Neuron (in vitro differentiated cells): ENCODE results near the gene TACR2.

ENCODE experiments used
- H2AFZ ChIP-seq: one replicate; pipeline ENCODE4 v1.6.1; 2013; ENCODE audit warnings: low read depth, mild to moderate bottlenecking, inconsistent platforms, low read length, moderate library complexity
- H3K27me3 ChIP-seq: one replicate; pipeline ENCODE4 v1.6.1; 2013; ENCODE audit warnings: low read length; ENCODE audit not compliant: insufficient read depth
- H3K36me3 ChIP-seq: one replicate; pipeline ENCODE4 v1.6.1; 2013; ENCODE audit warnings: low read length; ENCODE audit not compliant: insufficient read depth
- H3K4me1 ChIP-seq: one replicate; pipeline ENCODE4 v1.6.1; 2013; ENCODE audit warnings: low read length; ENCODE audit not compliant: insufficient read depth
- H3K4me3 ChIP-seq: 2 replicates; pipeline ENCODE4 v1.5.1; 2013; ENCODE audit warnings: mild to moderate bottlenecking, low read length, moderate library complexity
- H3K9me3 ChIP-seq: one replicate; pipeline ENCODE4 v1.6.1; 2013; ENCODE audit warnings: low read length

The TACR2 gene

DNA sequence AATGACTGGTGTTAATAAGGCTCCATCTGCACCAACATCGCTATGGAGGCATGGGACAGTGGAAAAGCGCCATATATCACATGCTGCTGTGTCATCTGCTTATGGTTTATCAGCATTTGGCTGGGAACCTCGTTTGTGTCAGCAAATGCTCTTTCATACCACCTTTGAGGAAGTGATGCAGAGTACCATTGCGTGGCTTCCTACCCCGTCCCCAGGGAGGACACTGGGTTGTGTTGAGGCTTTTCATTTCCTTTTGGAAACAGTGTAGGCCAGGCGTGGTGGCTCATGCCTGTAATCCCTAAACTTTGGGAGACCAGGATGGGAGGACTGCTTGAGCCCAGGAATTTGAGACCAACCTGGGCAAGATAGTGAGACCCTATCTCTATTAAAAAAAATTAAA lies 6.8 kb downstream of the TACR2 start:
- Histone ChIP-seq H3K9me3 (no peaks in the 10 kb centered on the region), H3K36me3 (no peaks in the 10 kb centered on the region), H3K27me3 (peaks cover 3% of the 10 kb centered on the region), H2AFZ (no peak overlapping the region), H3K4me1 (no peaks in the 10 kb centered on the region), H3K4me3 (no peak overlapping the region)

DNA sequence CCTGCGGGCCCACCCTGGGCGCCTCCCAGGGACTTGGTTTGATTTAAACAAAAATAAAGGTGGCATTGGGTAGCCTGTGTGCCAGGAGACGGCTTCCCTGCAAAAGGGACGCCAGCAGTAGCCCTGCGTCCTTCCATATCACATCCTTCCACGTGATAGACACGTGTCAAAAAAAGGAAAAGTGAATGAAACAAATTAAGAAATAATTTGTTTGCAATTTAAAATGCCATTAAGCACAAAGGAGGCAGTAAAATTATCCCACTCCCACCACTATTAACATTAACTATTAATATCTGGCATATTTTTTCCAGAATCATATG lies 7.6 kb downstream of the TACR2 start:
- H3K9me3 ChIP-seq: no peaks in the 10 kb centered on the region
- H3K27me3 ChIP-seq: no peaks in the 10 kb centered on the region
- H2AFZ ChIP-seq: peak overlapping the region; percentile 90
- no peaks in the 10 kb centered on the region for H3K36me3 ChIP-seq
- peak overlapping the region; percentile 2 for H3K4me3 ChIP-seq
- no peaks in the 10 kb centered on the region for H3K4me1 ChIP-seq

DNA sequence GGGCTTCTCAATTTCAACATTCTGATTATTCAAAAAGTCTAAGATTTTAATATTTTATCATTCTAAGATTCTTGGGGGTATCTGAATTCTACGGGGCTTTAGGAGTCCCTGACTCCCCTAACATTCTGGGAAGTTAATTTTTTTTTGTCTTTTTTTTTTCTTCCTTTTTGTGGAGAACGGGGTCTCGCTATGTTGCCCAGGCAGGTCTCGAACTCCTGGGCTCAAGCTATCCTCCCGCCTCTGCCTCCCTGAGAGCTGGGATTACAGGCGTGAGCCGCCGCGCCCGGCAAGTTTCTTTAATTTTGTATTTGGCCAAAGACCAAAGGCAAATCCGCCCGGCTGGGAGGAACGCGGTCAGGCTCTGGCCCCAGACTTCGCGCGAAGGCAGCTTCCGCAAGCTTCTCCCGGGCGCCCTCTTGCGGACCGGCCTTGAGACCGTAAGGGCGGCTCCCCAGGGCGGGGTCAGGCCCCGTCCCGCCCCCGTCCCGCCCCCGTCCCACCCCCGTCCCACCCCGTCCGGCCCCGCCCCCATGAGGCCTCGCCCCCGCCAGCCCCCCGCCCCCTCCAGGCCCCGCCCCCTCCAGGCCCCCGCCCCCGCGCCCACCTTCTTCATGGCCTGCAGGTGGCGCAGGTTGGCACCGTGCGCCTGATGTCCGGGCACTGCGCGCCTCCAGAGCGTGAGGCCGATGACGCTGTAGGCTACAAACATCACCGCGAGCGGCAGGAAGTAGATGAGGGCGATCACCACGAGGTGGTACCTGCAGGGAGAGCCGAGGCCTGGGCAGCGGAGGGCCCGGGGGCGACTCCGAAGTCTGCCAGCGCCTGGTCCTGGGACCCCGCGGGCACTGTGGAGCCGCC lies 8.2 kb downstream of the TACR2 start:
- no peaks in the 10 kb centered on the region for H3K27me3 ChIP-seq
- peak overlapping the region; percentile 90 for H2AFZ ChIP-seq
- no peaks in the 10 kb centered on the region for H3K9me3 ChIP-seq
- no peaks in the 10 kb centered on the region for H3K4me1 ChIP-seq
- H3K4me3 ChIP-seq: peak overlapping the region; percentile 2
- no peaks in the 10 kb centered on the region for H3K36me3 ChIP-seq

DNA sequence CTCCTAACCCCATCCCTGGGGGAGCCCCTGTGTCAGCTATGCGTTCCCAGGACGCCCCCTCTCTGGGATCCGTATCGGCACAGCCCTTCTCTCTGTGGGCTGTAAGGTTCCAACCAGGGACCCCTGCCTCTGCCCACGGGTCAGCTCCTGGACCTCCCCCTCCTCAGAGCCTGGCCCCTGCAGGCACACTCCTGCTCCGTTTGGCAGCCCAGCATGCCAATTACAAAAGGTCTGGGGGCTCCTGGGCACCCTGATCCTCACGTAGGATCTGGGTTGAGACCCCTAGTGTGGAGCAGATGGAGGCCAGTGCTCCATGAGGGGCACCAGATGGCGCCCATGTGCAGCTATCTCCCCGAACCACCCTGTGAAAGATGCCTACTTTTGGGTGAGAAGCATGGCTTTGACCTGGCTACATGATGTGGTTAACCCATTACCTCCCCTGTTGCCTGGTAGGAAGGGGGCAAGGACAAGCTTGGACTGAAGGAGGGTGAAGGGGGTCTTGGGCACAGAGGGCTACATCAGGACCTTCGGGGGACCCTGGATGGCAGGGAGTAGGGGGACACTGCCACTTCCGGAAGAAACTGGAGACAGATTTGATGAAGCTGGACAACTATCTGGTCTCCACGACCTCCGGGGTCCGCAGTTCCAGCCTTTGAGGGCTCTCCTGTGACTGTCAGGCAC lies 9.0 kb downstream of the TACR2 start:
- H3K27me3 ChIP-seq: no peaks in the 10 kb centered on the region

DNA sequence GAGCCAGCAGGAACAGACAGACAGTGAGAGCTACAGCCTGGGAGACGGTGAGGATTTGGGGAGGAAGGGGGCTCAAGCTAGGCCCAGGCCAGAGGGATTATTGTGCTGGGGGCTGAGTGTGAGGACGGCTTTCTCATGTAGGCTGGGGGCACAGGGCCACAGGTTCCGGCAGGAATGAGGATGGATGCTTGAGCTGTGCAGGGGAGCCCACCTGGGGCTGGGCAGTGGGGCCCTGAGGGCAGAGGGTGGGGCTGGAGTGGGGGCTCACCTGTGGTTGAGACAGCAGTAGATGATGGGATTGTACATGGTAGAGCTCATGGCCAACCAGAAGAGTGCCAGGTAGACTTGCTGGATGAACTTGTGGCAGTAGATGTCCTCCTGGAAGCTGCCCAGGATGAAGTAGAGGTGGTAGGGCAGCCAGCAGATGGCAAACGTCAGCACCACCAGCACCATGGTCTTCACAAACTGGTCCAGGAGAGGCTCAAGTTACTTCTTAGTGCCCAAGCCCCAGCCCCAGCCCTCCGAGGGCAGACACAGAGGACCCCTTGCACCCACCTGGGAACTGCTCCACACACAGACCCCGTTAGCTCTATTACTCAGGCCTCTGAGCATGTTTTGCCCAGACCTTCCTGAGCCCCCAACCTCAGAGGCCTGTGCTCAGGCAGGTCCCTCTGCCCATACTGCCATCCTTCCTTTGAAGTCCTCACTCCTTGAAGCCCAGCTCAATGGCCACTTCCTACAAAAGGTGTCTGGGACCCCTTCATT lies 9.7 kb downstream of the TACR2 start:
- H3K4me3 ChIP-seq: no peak overlapping the region
- no peaks in the 10 kb centered on the region for H3K9me3 ChIP-seq
- no peaks in the 10 kb centered on the region for H3K27me3 ChIP-seq
- H3K36me3 ChIP-seq: no peaks in the 10 kb centered on the region
- no peak overlapping the region for H2AFZ ChIP-seq
- no peaks in the 10 kb centered on the region for H3K4me1 ChIP-seq

More for the DNA sequence above, 9.0 kb downstream of the TACR2 start:
- H3K36me3 ChIP-seq: no peaks in the 10 kb centered on the region
- no peaks in the 10 kb centered on the region for H3K4me1 ChIP-seq
- no peaks in the 10 kb centered on the region for H3K9me3 ChIP-seq
- H2AFZ ChIP-seq: no peak overlapping the region
- H3K4me3 ChIP-seq: no peak overlapping the region

DNA sequence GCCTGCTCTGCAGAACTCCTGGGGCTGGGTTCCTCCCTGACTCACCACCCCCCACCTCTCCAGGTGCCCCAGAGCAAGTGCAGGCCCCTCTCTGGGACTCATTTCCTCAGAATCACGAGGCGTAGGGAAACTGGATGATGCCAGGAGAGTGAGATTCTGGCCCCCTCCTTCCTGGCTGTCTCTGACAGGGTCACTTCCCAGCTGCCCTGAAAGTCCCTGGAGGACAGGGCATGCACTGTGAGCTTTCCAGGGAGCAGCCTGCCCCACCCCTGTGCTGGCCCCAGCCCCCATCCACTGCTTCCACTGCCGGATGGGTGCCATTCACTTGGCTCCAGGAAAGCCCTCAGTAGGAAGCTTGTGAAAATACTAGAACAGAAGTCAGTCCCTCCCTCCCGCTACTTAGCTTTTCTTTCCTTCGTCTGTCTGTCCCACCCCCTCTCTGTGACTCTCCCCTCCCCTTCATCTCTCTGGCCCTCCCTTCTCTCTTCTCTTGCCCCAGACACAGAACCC lies 10.4 kb downstream of the TACR2 start:
- Histone ChIP-seq H3K36me3 (peaks cover 2% of the 10 kb centered on the region), H3K4me1 (no peaks in the 10 kb centered on the region), H3K9me3 (no peaks in the 10 kb centered on the region), H3K27me3 (no peaks in the 10 kb centered on the region), H2AFZ (no peak overlapping the region), H3K4me3 (no peak overlapping the region)

DNA sequence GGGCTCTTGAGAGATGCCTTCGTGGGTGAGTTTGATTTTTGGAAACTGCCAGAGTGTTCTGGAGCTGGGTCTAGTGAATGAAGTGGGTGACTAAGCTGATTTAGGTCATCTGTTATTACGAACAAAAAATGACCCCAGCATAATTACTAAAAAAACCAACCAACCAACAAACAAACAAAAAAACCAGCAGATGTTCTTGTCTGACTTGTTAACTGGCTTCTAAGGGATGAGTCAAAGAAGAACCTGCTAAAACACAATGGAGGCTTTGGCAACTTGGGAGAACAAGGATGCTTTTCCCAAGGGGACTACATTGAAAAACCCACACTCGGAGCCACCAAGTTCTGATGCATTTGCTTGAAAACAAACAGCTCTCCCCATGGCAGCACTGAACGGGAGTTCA lies 11.5 kb downstream of the TACR2 start:
- Histone ChIP-seq H3K4me1 (no peaks in the 10 kb centered on the region), H3K36me3 (peaks cover 12% of the 10 kb centered on the region), H2AFZ (no peak overlapping the region), H3K4me3 (no peak overlapping the region), H3K9me3 (no peaks in the 10 kb centered on the region), H3K27me3 (no peaks in the 10 kb centered on the region)

DNA sequence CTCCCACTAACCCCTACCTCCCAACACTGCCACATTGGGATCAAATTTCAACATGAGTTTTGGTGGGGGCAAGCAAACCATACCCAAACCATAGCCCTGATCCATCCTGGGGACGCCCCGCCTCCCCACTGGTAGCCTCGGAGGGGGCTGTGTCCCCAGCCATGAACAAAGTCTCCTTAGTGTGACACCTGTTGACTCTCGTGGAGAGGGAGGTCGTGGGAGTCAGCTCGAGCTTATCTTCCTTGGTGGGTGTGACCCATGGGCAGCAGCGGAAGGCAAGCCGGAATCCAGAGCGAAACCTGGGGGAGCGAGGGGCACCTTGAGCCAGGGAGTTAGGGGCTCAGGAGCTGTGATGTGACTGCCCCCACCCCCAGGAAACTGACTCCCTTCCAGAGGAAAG lies 11.9 kb downstream of the TACR2 start:
- Histone ChIP-seq H3K4me3 (no peak overlapping the region), H3K36me3 (peaks cover 12% of the 10 kb centered on the region), H3K27me3 (no peaks in the 10 kb centered on the region), H3K4me1 (no peaks in the 10 kb centered on the region), H2AFZ (no peak overlapping the region), H3K9me3 (no peaks in the 10 kb centered on the region)

DNA sequence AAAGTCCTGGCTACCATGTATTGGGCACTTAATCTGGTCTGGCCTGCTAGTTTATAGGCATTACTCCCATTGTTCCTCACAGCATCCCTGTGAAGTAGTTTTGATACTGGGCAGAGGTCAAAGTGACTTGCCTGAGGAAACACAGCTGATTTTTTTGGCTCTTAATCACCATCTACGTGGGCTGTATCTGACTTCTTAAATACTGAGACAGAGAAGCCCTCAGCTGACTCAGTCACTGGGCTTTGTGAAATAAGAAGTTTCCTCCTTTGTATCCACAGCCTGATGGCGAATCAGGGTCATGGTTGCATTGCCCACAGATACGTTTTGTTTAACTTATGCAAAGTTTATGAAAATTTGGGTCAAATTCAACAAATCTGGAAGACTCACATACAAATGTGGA lies 13.2 kb downstream of the TACR2 start:
- peaks cover 15% of the 10 kb centered on the region for H3K36me3 ChIP-seq
- H3K9me3 ChIP-seq: no peaks in the 10 kb centered on the region
- H2AFZ ChIP-seq: no peak overlapping the region
- no peak overlapping the region for H3K4me3 ChIP-seq
- H3K27me3 ChIP-seq: no peaks in the 10 kb centered on the region
- no peaks in the 10 kb centered on the region for H3K4me1 ChIP-seq

DNA sequence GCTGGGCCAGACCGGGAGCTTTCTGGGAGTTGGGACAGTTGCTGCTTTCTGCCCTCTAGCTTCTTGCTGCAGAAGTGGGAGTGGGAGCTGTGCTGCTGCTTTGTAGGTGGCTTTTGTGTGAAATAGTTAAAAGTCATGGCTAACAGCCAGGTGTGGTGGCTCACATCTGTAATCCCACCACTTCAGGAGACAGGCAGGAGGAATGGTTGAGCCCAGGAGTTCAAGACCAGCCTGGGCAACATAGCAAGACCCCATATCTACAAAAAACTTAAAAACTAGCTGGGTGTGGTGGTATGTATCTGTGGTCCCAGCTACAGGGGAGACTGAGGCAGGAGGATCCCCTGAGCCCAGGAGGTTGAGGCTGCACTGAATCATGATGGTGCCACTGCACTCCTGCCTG lies 13.7 kb downstream of the TACR2 start:
- Histone ChIP-seq H2AFZ (no peak overlapping the region), H3K9me3 (no peaks in the 10 kb centered on the region), H3K36me3 (peaks cover 15% of the 10 kb centered on the region), H3K4me1 (no peaks in the 10 kb centered on the region), H3K27me3 (no peaks in the 10 kb centered on the region), H3K4me3 (no peak overlapping the region)

DNA sequence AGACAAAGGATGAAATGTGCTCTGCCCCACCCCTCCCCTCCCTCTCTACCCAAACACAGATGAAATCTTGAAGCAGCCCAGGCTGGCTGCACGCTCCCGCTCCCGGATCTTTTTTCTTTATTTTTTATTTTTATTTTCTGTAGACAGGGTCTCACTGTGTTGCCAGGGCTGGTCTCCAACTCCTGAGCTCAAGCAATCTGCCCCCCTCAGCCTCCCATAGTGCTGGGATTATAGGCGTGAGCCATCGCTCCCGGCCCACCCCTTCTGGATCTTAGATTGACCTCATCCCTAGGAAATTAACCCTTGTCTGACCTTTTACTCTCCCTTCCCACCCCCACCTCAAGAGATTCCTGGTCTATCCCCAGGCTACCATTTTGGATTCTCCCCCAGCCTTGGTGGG lies 14.3 kb downstream of the TACR2 start:
- Histone ChIP-seq H3K36me3 (peaks cover 15% of the 10 kb centered on the region), H3K27me3 (no peaks in the 10 kb centered on the region), H3K4me3 (no peak overlapping the region), H3K4me1 (no peaks in the 10 kb centered on the region), H3K9me3 (no peaks in the 10 kb centered on the region), H2AFZ (no peak overlapping the region)

DNA sequence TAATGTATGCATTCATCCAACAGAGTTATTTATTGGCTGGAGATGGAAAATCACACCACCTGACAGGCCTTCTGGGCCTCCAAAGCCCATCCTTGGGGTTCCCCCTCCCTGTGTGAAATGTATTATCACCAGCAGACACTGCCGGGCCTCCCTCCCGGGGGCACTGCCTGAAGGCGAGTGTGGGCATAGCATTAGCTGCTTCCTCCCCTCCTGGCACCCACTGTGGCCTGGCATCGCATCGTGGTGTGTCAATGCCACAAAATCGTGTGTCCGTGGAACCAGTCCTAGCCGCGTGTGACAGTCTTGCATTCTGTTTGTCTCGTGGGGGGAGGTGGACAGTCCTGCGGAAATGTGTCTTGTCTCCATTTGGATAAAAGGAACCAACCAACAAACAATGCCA lies 15.3 kb downstream of the TACR2 start:
- Histone ChIP-seq H3K4me1 (no peaks in the 10 kb centered on the region), H3K9me3 (no peaks in the 10 kb centered on the region), H3K27me3 (no peaks in the 10 kb centered on the region), H2AFZ (no peak overlapping the region), H3K4me3 (no peak overlapping the region), H3K36me3 (peaks cover 15% of the 10 kb centered on the region)

DNA sequence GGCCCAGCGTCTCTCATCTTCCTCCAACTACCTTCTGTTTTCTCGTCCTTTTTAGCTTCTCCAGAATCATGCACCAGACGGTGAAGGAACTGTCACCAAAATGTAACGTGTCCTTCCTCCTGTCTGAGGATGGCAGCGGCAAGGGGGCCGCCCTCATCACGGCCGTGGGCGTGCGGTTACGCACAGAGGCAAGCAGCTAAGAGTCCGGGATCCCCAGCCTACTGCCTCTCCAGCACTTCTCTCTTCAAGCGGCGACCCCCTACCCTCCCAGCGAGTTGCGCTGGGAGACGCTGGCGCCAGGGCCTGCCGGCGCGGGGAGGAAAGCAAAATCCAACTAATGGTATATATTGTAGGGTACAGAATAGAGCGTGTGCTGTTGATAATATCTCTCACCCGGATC lies 15.8 kb downstream of the TACR2 start:
- no peak overlapping the region for H2AFZ ChIP-seq
- no peaks in the 10 kb centered on the region for H3K27me3 ChIP-seq
- peaks cover 15% of the 10 kb centered on the region for H3K36me3 ChIP-seq
- no peak overlapping the region for H3K4me3 ChIP-seq
- H3K4me1 ChIP-seq: no peaks in the 10 kb centered on the region
- no peaks in the 10 kb centered on the region for H3K9me3 ChIP-seq
